Esophagus mucosa (tissue), 1 donor: ENCODE data around the gene ZNF584. TPM values are rescaled to one million over a fixed set of nuclear protein-coding genes. Genes with fewer than 3 reads are reported as not detected.
"Not testable (repeated sequence)": the region's sequence is repeated elsewhere in the genome, so short reads cannot be mapped to it uniquely, and the experiment has no call there.

Experiments used
- ATAC-seq: fragments of 200-7000 bp; cut with Tn5 transposase; one replicate; pipeline ENCODE4 v1.9.1; 2020
- total RNA-seq: library from RNA; stranded (reverse); gene quantifications from one replicate; pipeline ENCODE4 v1.2.4, GENCODE V29; 2023
- donor health status: DM: yes; HTN: yes; CAD: no.

The ZNF584 gene
- total RNA-seq, 1 donor from 2014 or later = 6.5 TPM

DNA sequence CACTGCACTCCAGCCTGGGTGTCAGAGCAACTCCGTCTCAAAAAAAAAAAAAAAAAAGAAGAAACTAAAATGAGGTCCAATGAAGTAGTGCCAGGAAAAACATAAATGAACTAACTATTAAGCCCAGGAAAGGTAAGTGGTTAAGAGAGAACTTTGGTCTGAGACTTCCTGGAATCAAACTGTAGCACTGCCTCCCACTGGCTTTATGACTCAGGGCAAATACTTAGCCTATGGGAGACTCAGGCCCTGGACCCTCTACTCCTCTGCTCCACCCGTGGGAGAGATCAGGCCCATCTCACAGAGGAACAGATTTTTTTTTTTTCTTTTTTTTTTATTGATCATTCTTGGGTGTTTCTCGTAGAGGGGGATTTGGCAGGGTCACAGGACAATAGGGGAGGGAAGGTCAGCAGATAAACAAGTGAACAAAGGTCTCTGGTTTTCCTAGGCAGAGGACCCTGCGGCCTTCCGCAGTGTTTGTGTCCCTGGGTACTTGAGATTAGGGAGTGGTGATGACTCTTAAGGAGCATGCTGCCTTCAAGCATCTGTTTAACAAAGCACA lies 4.5 kb upstream of the ZNF584 start:
- ATAC-seq = not testable (repeated sequence)

DNA sequence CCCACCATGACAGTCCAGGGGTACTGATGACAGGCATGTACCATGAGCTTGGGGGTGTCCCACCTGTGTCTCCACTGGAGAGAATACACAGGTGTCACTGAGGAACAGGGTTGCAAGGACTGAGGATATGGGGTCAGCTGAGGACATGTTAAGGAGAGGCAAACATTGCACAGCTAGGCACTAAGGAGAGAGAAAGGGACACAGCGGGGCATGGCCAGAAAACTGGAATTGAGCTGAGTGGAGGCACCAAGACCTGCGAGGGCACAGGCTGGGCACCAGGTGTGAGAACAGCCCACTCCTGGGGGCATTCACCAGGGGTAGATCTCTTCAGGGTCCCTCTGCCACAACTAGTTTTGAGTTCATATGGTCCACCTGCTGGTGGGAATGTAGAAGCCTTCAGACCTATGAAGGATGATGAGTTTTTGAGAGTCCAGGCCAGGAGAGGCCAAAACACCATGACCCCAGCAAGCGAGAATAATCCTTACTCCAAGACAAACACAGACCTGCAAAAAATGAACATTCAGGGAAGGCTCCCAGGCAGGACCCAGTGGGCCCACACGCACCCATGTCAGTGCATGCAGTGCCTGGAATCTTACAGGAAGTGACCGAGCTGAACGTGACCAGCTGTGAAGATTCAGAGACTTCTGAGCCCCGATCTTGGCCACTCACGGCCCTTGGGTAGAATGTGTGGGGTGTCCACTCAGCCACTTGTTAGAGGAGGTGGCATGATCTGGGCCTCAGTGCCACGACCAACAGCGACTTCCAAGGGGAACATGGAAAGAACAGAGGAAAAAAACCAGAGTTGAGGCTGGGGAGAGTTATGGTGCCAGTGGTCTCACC lies 1.4 kb upstream of the ZNF584 start:
- peak; percentile 3 for ATAC-seq

DNA sequence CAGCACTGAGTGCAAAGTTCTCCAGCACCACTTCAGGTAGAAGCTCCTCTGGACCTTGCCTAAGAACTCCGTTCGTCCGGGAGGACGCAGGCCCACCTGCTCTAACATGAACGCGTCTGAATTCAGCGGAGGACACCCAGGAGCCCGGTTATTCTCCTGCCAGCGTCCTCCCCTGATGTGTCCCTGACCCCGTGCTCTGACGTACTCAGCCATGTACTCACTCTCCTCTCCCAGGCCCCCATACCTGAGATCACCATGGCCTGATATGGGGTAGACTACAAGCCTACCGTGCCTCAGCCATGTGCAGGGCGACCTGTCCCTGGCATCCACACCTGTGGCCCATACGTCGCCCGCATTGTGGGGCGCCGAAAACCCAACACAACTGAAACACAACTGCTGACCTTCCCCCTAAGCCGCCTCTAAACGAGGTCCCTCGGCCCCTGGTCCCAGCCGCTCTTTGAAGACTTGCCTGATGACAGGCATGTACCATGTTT lies 744 bp upstream of the ZNF584 start:
- peak; percentile 42 for ATAC-seq

DNA sequence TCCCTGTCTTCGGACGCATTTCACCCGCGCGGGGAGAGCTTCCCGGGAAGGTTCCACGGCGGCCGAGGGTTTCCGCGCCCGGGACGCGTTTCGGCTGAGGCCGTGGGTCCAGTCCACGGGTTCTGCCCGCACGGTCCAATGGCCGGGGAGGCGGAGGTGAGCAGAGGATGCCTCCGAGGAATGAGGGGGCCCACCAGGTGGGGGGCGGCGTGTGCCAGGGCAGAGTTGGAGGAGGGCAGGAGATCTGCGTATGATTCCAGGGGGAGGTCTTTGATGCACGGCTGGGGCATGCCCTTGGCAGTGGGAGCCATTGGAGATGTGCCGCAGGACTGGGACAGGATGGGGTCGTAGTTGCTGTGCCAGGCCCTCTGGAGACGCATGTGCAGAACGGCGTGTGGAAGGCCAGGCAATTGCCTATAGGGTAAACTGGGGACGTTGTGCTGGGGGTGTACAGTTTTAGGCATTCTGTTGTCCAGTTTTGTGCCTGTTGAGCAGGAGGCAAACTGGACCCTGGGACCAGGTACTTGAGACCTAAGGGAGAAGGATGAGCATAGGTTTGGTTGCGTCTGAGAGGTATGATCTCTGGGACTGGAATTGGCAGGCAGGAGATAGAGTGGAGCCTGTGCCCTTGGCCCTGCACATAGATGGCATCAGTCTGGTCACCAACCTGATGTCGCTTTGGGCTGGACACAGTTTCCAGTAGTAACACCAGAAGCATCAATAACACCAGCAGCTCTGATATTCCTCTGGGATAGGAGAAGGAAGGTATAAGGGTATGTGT lies 751 bp downstream of the ZNF584 start:
- peak; percentile 12 for ATAC-seq

DNA sequence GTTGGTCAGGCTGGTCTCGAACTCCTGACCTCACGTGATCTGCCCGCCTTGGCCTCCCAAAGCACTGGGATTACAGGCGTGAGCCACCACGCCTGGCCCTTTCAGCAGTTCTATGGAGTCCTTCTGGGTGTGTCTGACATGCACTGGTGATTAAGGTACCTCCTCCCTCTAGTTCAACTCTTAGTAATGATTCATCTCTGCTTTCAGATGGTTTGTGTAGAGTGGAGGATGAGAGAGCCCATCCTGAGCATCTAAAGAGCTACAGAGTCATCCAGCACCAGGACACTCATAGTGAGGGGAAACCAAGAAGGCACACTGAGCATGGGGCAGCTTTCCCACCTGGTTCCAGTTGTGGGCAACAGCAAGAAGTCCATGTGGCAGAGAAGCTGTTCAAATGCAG lies 8.2 kb downstream of the ZNF584 start:
- ATAC-seq = peak; percentile 40

DNA sequence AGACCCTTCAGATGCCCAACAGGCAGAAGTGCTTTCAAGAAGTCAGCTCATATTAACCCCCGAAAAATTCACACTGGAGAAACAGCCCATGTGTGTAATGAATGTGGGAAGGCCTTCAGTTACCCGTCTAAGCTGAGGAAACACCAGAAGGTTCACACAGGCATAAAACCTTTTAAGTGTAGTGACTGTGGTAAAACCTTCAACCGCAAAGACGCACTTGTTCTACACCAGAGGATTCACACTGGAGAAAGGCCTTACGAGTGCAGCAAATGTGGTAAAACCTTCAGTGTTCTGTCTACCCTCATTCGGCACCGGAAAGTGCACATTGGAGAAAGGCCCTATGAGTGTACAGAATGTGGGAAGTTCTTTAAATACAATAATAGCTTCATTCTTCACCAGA lies 8.6 kb downstream of the ZNF584 start:
- no peak for ATAC-seq

DNA sequence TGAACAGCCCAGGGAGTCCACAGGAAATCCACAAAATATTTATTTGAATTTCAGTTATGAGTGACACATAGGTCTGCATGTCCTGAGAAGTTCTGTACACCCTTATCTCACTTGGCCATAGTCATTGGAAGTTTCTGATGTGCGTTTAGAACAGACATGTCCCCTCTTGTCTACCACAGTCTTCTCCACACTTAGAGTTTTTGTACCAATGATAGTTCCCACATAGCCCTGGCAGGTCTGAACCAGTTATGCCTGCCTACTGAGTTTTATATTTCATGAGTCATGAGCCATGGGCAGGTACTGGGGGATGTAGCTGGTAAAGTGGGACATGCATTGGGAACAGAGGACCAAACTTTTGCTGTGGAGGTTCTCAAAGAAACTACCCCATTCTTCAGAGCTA lies 20.2 kb downstream of the ZNF584 start:
- ATAC-seq = peak; percentile 92

DNA sequence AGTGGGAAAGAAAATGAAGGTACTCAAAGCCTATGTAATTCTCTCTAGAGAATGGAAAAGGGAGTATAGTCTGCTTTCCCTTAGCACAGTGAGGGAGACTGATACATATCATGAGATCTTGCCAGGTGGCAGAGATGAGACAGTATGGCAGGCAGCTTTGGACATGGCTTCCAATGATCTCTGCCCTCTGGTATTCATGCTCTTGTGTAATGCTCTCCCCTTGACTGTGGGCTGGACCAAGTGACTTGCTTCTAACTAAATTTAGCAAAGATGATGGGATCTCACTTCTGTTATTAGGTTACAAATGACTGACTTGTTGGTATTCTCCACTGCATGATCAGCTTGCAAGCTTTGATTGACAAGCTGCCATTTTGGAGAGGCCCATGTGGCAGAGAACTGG lies 21.3 kb downstream of the ZNF584 start:
- no peak for ATAC-seq

DNA sequence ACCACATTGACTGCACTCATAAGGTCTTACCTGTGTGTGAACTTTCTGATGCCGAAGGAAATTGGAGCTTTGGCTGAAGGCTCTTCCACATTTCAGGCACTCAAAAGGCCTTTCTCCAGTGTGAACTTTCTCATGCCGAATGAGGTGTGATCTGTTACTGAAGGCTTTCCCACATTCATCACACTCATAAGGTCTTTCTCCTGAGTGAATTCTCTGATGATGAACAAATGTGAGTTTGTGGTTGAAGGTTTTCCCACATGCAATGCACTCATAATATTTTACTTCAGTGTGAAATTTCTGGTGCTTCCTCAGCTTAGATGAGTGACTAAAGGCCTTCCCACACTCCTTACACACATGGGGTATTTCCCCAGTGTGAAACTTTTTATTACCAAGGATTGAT lies 25.8 kb downstream of the ZNF584 start:
- ATAC-seq = no peak

DNA sequence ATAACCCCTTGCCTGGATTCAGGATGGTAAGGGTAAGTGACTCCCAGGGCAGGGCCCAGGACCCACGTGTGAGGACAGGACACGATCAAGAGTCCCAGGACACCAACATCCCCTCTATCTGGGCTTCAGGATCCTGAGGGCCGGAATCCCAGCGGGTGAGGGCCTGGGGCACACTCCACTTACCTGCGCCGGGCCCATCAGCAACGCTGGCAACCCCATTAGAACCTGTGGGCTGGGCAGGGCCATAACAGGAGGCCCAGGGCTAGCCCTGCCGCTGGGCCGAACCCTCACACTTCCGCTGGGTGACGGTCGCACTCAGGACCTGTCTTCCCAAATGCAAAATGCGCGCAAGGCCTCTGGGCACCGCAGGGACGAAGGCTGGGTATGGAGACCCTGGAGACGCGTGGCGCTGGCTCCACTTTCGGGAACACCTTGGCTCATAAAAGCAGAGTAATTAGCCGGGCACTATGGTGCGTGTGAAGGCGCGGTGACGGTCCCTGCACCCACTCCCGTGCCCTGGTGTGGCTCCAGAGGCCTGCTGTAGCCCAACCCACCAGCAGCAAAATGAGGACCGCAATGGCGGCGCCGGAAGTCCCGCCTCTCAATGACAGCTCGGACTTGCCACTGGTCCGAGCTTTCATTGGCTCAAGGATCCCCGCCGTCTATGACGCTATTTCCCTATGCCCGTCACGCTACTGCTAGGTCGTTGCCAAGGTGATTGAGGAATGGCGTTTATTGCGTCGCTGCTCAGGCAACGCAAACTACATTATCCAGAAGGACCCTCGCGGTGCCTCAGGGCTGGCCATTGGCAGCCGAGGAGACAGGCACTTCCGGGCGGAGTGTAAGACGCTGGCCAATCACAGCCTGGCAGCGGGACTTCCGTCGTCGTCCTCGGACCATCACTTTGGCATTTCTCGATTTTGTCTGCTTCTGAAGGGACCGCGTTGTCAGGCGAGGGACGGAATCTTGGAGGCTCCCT lies 31.4 kb downstream of the ZNF584 start, which contains the start of gene ZNF132:
ZNF132 (minus strand) TSS at position 578 of the 979 bp plus-strand sequence; CDS start at position 246, 332 bp downstream.
- peak; percentile 95 for ATAC-seq

DNA sequence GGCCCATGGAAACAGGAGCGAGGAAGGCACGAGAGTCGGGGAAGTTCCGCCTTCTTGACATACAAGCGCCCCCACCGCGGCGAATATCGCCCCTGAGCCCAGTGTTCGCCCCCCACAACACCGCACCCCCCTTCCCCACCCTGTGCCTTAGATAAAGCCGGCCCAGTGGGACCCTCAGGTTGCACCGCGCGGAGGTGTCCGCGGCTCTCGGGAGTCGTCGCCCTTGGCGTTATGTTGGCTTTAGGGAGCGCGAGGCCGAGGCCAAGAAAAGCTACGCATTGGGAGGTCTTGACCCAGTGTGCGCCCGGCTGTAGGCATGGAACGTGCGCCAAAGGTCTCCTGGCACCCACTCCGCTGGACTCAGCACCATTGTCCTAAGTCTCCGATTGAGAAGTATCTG lies 32.1 kb downstream of the ZNF584 start:
- ATAC-seq = peak; percentile 3

DNA sequence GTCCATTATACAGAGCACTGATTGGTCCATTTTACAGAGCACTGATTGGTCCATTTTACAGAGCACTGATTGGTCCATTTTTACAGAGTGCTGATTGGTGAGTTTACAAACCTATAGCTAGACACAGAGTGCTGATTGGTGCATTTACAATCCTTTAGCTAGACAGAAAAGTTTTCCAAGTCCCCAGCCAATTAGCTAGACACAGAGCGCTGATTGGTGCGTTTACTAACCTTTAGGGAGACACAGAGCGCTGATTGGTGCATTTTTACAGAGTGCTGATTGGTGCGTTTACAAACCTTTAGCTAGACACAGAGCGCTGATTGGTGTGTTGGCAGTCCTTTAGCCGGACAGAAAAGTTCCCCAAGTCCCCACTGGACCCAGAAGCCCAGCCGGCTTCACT lies 34.5 kb downstream of the ZNF584 start:
- not testable (repeated sequence) for ATAC-seq

DNA sequence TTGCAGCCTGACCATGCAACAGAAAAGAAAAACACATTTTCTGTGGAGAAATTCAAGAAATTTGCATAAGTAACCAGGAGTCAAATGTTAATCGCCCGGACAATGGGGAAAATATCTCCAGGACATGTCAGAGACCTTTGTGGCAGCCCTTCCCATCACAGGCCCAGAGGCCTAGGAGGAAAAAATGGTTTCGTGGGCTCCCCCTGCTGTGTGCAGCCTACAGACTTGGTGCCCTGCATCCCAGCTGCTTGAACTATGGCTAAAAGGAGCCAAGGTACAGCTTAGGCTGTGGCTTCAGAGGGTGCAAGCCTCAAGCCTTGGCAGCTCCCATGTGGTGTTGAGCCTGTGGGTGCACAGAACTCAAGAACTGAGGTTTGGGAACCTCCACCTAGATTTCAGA lies 40.4 kb downstream of the ZNF584 start:
- not testable (repeated sequence) for ATAC-seq

DNA sequence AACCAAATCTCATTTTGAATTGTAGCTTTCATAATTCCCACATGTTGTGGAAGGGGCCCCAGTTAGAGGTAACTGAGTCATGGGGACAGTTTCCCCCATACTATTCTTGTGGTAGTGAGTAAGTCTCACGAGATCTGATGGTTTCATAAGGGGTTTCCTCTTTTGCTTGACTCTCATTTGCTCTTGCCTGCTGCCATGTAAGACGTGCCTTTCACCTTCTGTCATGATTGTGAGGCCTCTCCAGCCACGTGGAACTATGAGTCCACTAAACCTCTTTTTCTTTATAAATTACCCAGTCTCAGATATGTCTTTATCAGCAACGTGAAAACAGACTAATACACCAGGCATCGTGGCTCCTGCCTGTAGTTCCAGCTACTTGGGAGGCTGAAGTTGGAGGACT lies 41.5 kb downstream of the ZNF584 start:
- ATAC-seq = not testable (repeated sequence)

DNA sequence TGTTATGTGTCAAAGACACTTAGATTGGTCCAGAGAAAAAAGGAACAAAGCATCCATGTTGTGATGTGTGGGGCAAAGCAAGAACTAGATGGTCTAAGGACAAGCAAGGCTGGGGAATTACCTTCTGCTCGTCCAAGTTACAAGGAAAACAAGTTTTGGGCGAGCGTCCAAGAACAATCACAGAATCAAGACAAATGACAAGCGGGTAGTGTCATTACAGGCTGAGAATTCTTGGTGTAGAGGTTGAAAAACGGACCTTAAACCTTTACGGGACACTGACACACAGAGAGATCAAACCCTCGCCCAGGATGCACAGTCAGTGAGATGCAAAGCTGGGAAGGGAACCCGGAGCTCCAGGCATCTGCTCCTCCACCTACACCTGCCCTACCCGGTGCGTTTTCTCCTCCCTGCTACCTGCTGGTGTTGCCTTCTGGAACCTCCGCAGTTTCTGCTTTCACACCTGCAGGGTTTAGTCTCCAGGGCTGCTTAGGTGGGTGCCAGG lies 42.5 kb downstream of the ZNF584 start:
- ATAC-seq = peak; percentile 34

DNA sequence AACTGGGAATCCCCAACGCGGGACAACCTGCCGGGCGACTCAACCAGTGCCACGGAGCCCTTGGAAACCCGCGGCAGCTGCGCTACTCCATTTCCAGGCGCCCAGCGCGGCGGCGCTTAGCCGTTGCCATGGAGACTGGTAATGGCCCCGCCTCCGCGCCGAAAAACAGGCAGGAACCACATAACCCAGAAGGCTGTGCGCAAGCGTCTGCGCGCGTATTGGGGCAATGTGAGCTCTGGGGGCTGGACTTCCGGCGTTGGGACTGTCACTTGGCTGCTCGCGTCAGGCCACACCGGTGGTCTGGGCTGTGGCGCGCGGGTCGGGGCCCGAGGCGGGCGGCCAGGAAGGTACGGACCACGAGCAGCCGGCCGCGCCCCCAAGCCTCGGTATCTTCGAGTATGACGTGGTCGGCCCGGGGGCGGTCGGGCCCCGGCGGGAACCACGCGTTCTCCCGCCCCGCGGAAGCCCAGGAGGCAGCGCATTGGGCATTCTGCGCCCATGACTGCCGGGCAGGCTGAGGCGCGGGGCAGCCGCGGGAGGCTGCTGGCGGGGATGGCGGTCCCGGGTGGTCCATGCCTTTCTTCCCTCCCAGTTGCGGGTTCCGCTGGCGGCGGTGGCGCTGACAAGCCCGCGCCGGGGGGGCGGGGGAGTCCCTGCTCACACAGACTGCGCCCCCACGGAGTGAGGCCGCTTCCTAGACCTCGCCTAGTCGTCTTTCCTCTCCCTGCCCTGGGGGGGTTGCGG lies 43.1 kb downstream of the ZNF584 start, which contains the start of gene ZNF324B:
ZNF324B (plus strand) TSS at position 265 of the 744 bp plus-strand sequence. CDS start 2,080 bp downstream, outside the sequence.
- ATAC-seq = peak; percentile 97

DNA sequence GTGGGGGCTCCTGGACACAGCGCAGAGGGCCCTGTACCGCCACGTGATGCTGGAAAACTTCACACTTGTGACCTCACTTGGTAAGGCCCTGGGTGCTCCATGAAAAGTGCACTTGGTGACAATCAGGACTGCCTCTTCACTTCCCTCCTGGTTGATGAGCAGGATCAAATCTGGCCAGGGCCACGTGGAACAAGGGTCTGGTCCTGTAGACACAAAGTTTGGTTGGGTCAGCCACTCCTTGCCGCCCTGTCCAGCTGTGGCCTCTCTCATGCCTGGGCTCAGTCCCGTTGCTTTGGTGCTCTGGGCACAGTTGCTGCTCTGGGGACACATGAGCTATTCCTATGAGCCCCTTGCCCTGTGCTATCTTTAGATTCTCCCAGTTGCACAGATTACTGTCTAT lies 45.3 kb downstream of the ZNF584 start:
- ATAC-seq = no peak

DNA sequence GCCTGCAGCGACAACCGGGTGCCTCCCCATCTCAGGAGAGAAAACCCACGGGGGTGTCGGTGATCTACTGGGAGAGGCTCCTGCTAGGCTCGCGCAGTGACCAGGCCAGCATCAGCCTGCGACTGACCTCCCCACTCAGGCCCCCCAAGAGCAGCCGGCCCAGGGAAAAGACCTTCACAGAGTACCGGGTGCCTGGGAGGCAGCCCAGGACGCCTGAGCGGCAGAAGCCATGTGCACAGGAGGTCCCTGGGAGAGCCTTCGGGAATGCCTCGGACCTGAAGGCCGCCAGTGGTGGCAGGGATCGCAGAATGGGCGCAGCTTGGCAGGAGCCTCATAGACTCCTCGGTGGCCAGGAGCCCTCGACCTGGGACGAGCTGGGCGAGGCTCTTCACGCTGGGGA lies 46.9 kb downstream of the ZNF584 start:
- no peak for ATAC-seq

DNA sequence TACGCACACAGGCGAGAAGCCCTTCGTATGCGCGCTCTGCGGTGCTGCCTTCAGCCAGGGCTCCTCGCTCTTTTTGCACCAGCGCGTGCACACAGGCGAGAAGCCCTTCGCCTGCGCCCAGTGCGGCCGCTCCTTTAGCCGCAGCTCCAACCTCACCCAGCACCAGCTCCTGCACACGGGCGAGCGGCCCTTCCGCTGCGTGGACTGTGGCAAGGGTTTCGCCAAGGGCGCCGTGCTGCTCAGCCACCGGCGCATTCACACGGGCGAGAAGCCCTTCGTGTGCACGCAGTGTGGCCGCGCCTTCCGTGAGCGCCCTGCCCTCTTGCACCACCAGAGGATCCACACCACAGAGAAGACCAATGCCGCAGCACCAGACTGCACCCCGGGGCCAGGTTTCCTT lies 47.7 kb downstream of the ZNF584 start:
- no peak for ATAC-seq

DNA sequence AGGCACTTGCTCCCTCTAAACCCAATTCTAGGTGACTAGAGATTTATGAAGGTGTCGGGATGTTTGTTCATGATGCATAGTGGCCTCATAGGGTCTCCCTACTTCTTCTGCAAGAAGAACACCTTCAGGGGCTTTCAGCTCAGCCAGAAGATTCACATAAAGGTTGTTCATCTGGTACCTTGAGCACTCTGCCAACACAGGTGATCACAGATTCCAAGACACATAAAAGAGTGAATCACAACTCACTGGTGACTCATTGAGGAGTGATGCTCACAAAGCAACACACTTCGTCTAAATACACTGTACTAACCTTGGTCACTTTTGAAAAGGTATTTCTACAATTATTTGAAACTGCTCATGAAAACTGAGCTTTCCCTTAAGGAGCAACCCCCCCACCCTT lies 51.6 kb downstream of the ZNF584 start:
- ATAC-seq = peak; percentile 79
